GM12878 (cell line): ENCODE results near the gene GOT2.

Experiments
- CTCF ChIP-seq, 3 experiments: IDR thresholded peaks in 2 of 3; conservative IDR thresholded peaks in 1 of 3; 2 replicates each; pipeline ENCODE4 v1.5.1; 2011; ENCODE audit warnings: low read depth in 3 of 3, low read length in 3 of 3, mild to moderate bottlenecking in 3 of 3, control low read depth in 2 of 3, moderate library complexity in 2 of 3, inconsistent platforms in 1 of 3, mixed read lengths in 1 of 3; ENCODE audit not compliant: control insufficient read depth in 2 of 3, insufficient read depth in 1 of 3; ENCODE audit errors: extremely low read depth in 1 of 3
- NR2C2 ChIP-seq: IDR thresholded peaks from 2 replicates; pipeline ENCODE4 v1.6.1; 2011; ENCODE audit warnings: borderline replicate concordance, low read depth; ENCODE audit not compliant: control insufficient read depth, insufficient read length
- POLR2AphosphoS5 ChIP-seq: IDR thresholded peaks from 2 replicates; pipeline ENCODE4 v1.6.1; 2011; ENCODE audit warnings: mild to moderate bottlenecking, low read length, inconsistent platforms
- TF ChIP-seq, protein P1 (sequence below): IDR thresholded peaks from 2 replicates; pipeline ENCODE4 v1.6.1; 2012; ENCODE audit warnings: mild to moderate bottlenecking, low read depth, low read length

GRCh38 chr16:58661199-58661830 lies 72.8 kb downstream of the GOT2 start:
- TF ChIP-seq POLR2AphosphoS5 (no peak), CTCF (IDR thresholded peaks at IDR 0.05 in 2 of 3, conservative IDR thresholded peaks at IDR 0.05 in 1 of 3; ENCODE audit: control insufficient read depth in 2 of 3, extremely low read depth in 1 of 3, insufficient read depth in 1 of 3, low read depth in 3 of 3, low read length in 3 of 3) (peak; percentile 57 to 90 (median 70); a peak in 5 of 6 replicates), NR2C2 (no peak)
- TF ChIP-seq, protein P1, sequence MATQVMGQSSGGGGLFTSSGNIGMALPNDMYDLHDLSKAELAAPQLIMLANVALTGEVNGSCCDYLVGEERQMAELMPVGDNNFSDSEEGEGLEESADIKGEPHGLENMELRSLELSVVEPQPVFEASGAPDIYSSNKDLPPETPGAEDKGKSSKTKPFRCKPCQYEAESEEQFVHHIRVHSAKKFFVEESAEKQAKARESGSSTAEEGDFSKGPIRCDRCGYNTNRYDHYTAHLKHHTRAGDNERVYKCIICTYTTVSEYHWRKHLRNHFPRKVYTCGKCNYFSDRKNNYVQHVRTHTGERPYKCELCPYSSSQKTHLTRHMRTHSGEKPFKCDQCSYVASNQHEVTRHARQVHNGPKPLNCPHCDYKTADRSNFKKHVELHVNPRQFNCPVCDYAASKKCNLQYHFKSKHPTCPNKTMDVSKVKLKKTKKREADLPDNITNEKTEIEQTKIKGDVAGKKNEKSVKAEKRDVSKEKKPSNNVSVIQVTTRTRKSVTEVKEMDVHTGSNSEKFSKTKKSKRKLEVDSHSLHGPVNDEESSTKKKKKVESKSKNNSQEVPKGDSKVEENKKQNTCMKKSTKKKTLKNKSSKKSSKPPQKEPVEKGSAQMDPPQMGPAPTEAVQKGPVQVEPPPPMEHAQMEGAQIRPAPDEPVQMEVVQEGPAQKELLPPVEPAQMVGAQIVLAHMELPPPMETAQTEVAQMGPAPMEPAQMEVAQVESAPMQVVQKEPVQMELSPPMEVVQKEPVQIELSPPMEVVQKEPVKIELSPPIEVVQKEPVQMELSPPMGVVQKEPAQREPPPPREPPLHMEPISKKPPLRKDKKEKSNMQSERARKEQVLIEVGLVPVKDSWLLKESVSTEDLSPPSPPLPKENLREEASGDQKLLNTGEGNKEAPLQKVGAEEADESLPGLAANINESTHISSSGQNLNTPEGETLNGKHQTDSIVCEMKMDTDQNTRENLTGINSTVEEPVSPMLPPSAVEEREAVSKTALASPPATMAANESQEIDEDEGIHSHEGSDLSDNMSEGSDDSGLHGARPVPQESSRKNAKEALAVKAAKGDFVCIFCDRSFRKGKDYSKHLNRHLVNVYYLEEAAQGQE, result no peak
